H1 (cell line): ENCODE data around the gene RABEP2. TPM values are rescaled to one million over a fixed set of nuclear protein-coding genes. Genes with fewer than 3 reads are reported as not detected.

Source experiments
- CTCF ChIA-PET: fragments of 300-600 bp; sonication (Branson Sonifier 250); formaldehyde crosslinking; loops from one replicate; lab custom pipeline; 2021; ENCODE audit not compliant: partially characterized antibody; lab: Charles Lee
- POLR2A ChIA-PET: fragments of 300-600 bp; sonication (Branson Sonifier 250); formaldehyde crosslinking; loops from one replicate; lab custom pipeline; 2021; ENCODE audit warnings: inconsistent platforms; ENCODE audit not compliant: partially characterized antibody; lab: Charles Lee
- DNase-seq, 2 experiments: peaks; one replicate each; pipeline versions ENCODE4 v3.0.0 to v3.0.0-alpha.2; 2010 to 2022; ENCODE audit warnings: low spot score in 2 of 2, low read depth in 1 of 2, mixed read lengths in 1 of 2
- FAIRE-seq: peaks from 2 replicates; lab custom pipeline; 2011; peaks lifted over from hg19 to GRCh38; lab: Jason Lieb, UNC
- H2AFZ ChIP-seq: 2 replicates; pipeline ENCODE4 v1.8.1; 2012; ENCODE audit warnings: low read length, inconsistent platforms
- H2AK5ac ChIP-seq: 2 replicates; pipeline ENCODE4 v1.6.1; 2013; ENCODE audit warnings: low read depth, low read length
- H2BK120ac ChIP-seq: replicated peaks from 2 replicates; pipeline ENCODE3; 2013; ENCODE audit warnings: low read depth, low read length, inconsistent platforms
- H2BK12ac ChIP-seq: 2 replicates; pipeline ENCODE4 v1.6.1; 2013; ENCODE audit warnings: low read depth, low read length
- H2BK15ac ChIP-seq: 2 replicates; pipeline ENCODE4 v1.6.1; 2013; ENCODE audit warnings: low read length
- H2BK20ac ChIP-seq: 2 replicates; pipeline ENCODE4 v1.6.1; 2013; ENCODE audit warnings: low read length
- H2BK5ac ChIP-seq: 2 replicates; pipeline ENCODE4 v1.6.1; 2013; ENCODE audit warnings: low read depth, low read length
- H3K14ac ChIP-seq: 2 replicates; pipeline ENCODE4 v1.6.1; 2013; ENCODE audit warnings: inconsistent platforms; ENCODE audit not compliant: insufficient read length
- H3K18ac ChIP-seq: 2 replicates; pipeline ENCODE4 v1.6.1; 2013; ENCODE audit warnings: low read length; ENCODE audit errors: extremely low read depth
- H3K23ac ChIP-seq: 2 replicates; pipeline ENCODE4 v1.6.1; 2013; ENCODE audit warnings: inconsistent platforms; ENCODE audit not compliant: insufficient read length
- H3K23me2 ChIP-seq: 2 replicates; pipeline ENCODE4 v1.6.1; 2013; ENCODE audit warnings: low read depth, low read length
- H3K27ac ChIP-seq: 2 replicates; pipeline ENCODE4 v1.6.1; 2011; ENCODE audit warnings: low read depth, low read length, inconsistent platforms
- H3K27me3 ChIP-seq, 4 experiments: replicated peaks in 1 of 4; 1 replicate in 1 of 4; 2 replicates in 3 of 4; pipeline versions ENCODE4 v1.6.1 to v1.8.1; 2011 to 2013; ENCODE audit warnings: low read length in 3 of 4, mild to moderate bottlenecking in 3 of 4, inconsistent platforms in 2 of 4, mixed read lengths in 2 of 4, moderate library complexity in 1 of 4; ENCODE audit not compliant: control insufficient read depth in 3 of 4, insufficient read depth in 3 of 4; ENCODE audit errors: extremely low read depth in 1 of 4
- H3K36me3 ChIP-seq, 4 experiments: 2 replicates each; pipeline versions ENCODE4 v1.6.1 to v1.8.1; 2011 to 2013; ENCODE audit warnings: mild to moderate bottlenecking in 4 of 4, low read length in 3 of 4, moderate library complexity in 2 of 4, control low read depth in 1 of 4, inconsistent platforms in 1 of 4; ENCODE audit not compliant: insufficient read depth in 4 of 4, control insufficient read depth in 2 of 4
- H3K4ac ChIP-seq: replicated peaks from 2 replicates; pipeline ENCODE3; 2013; ENCODE audit warnings: low read length, low read depth, mixed read lengths, inconsistent platforms; ENCODE audit not compliant: insufficient read length
- H3K4me1 ChIP-seq, 4 experiments: replicated peaks in 1 of 4; 1 replicate in 1 of 4; 2 replicates in 3 of 4; pipeline versions ENCODE4 v1.6.1 to v1.8.1; 2011 to 2013; ENCODE audit warnings: low read length in 3 of 4, inconsistent platforms in 2 of 4, mixed read lengths in 1 of 4; ENCODE audit not compliant: insufficient read depth in 4 of 4, control insufficient read depth in 3 of 4
- H3K4me2 ChIP-seq, 2 experiments: 2 replicates each; pipeline versions ENCODE4 v1.6.1 to v1.8.1; 2011 to 2013; ENCODE audit warnings: low read depth in 2 of 2, low read length in 2 of 2, control low read depth in 1 of 2, inconsistent platforms in 1 of 2, mild to moderate bottlenecking in 1 of 2; ENCODE audit not compliant: insufficient read depth in 1 of 2
- H3K4me3 ChIP-seq, 4 experiments: fragments of 200-600, 300-600 bp in 1 of 4; sonication (generic), shearing (Covaris generic), sonication (Bioruptor Twin) in 1 of 4; 2 replicates each; pipeline versions ENCODE4 v1.5.1 to v1.8.1; 2011 to 2016; ENCODE audit warnings: low read length in 4 of 4, low read depth in 3 of 4, control low read depth in 2 of 4, inconsistent platforms in 2 of 4, mild to moderate bottlenecking in 2 of 4, mixed read lengths in 1 of 4, moderate library complexity in 1 of 4; ENCODE audit not compliant: insufficient read depth in 2 of 4; ENCODE audit errors: extremely low read depth in 1 of 4
- H3K56ac ChIP-seq: replicated peaks from 2 replicates; pipeline ENCODE3; 2013; ENCODE audit warnings: low read depth, mild to moderate bottlenecking, mixed read lengths, low read length, inconsistent platforms; ENCODE audit not compliant: insufficient read length
- H3K79me1 ChIP-seq: 2 replicates; pipeline ENCODE4 v1.6.1; 2013; ENCODE audit warnings: low read depth, low read length, control low read depth
- H3K79me2 ChIP-seq, 2 experiments: 2 replicates each; pipeline versions ENCODE4 v1.6.1 to v1.8.1; 2012 to 2013; ENCODE audit warnings: low read length in 2 of 2, mild to moderate bottlenecking in 2 of 2, inconsistent platforms in 1 of 2; ENCODE audit not compliant: insufficient read depth in 2 of 2, control insufficient read depth in 1 of 2
- H3K9ac ChIP-seq, 4 experiments: replicated peaks in 1 of 4; 1 replicate in 1 of 4; 2 replicates in 3 of 4; pipeline versions ENCODE4 v1.6.1 to v1.8.1; 2011 to 2013; ENCODE audit warnings: low read depth in 3 of 4, low read length in 3 of 4, control low read depth in 2 of 4, mild to moderate bottlenecking in 2 of 4, moderate library complexity in 2 of 4, inconsistent platforms in 1 of 4; ENCODE audit errors: extremely low read depth in 1 of 4
- H3K9me3 ChIP-seq, 2 experiments: 2 replicates each; pipeline versions ENCODE4 v1.6.1 to v1.8.1; 2012 to 2013; ENCODE audit warnings: mild to moderate bottlenecking in 2 of 2, moderate library complexity in 2 of 2, control low read depth in 1 of 2, inconsistent platforms in 1 of 2, low read depth in 1 of 2, low read length in 1 of 2, mixed read lengths in 1 of 2; ENCODE audit not compliant: insufficient read depth in 2 of 2
- H4K20me1 ChIP-seq, 2 experiments: replicated peaks in 1 of 2; 2 replicates each; pipeline versions ENCODE3 to v1.8.1; 2011 to 2013; ENCODE audit warnings: inconsistent platforms in 2 of 2, low read length in 2 of 2, mild to moderate bottlenecking in 1 of 2; ENCODE audit not compliant: insufficient read depth in 2 of 2, control insufficient read depth in 1 of 2
- H4K5ac ChIP-seq: 2 replicates; pipeline ENCODE4 v1.6.1; 2013; ENCODE audit warnings: low read length, low read depth, mixed read lengths, inconsistent platforms; ENCODE audit not compliant: insufficient read length
- H4K8ac ChIP-seq: 2 replicates; pipeline ENCODE4 v1.8.0; 2013; ENCODE audit warnings: mild to moderate bottlenecking, moderate library complexity, low read length, inconsistent platforms; ENCODE audit not compliant: insufficient read depth; ENCODE audit errors: extremely low read depth
- H4K91ac ChIP-seq: replicated peaks from 2 replicates; pipeline ENCODE3; 2013; ENCODE audit warnings: low read length, mixed read lengths, inconsistent platforms; ENCODE audit not compliant: insufficient read length
- WGBS, 2 experiments: shearing (Covaris generic) in 1 of 2; methylation state at CpG; one replicate each; pipeline versions ENCODE4 v1.1.6 to v1.1.7; 2013 to 2015; ENCODE audit warnings: low lambda C conversion rate in 2 of 2, mixed read lengths in 2 of 2, inconsistent platforms in 1 of 2, low coverage in 1 of 2, missing lambda C conversion rate in 1 of 2; ENCODE audit not compliant: insufficient replicate concordance in 2 of 2, insufficient coverage in 1 of 2, insufficient read length in 1 of 2; ENCODE audit errors: extremely low coverage in 1 of 2, missing lambda C conversion rate in 1 of 2; 5-methylcytosine and 5-hydroxymethylcytosine counted together
- polyA plus RNA-seq, 7 experiments: library from polyadenylated mRNA; depleted of rRNA in 3 of 7; stranded (reverse) in 5 of 7; unstranded in 2 of 7; fragments of >200 nt in 5 of 7; fragments of 200-250 nt in 2 of 7; gene quantifications; 1 replicate in 5 of 7; 2 replicates in 1 of 7; 4 replicates in 1 of 7; pipeline versions ENCODE4 v1.2.1 to v1.2.3, GENCODE V29; 2011 to 2013; ENCODE audit warnings: missing spikeins in 2 of 7, mixed read lengths in 2 of 7
- total RNA-seq: library from RNA; stranded (reverse); fragmentation: NEBNext Ultra II Directional; extraction: Animal tissue kit (Norgen Biotek cat#: 25700); gene quantifications from 2 replicates; pipeline ENCODE4 v1.2.1, GENCODE V29; 2021
- TF ChIP-seq, protein P1 (sequence below): IDR thresholded peaks from 2 replicates; pipeline ENCODE4 v1.6.1; 2011; ENCODE audit warnings: low read length, improper control_type of control experiment

Gene RABEP2
- total and polyA plus RNA-seq, 2 of the 8 experiments (the other 6 are each of a cell fraction or from before 2014, with no cell fraction given): 10.4 to 14.9 TPM

GRCh38 chr16:28927815-28928214 is 2.8 kb upstream of the RABEP2 start:
- Histone ChIP-seq H4K8ac (no peak overlapping the region), H2BK15ac (no peak overlapping the region), H4K5ac (no peak overlapping the region), H3K4me1 (peaks cover 0 to 6% (median 0%) of the 10 kb centered on the region in 4 experiments; a peak in 3 of 7 replicates), H2BK5ac (no peak overlapping the region), H3K14ac (no peak overlapping the region), H3K27me3 (no peaks in the 10 kb centered on the region), H3K9me3 (no peaks in the 10 kb centered on the region), H3K4me3 (no peak overlapping the region), H4K91ac (no peak overlapping the region), H3K79me2 (no peaks in the 10 kb centered on the region), H3K4ac (no peak overlapping the region), H2BK120ac (no peak overlapping the region), H3K36me3 (no peaks in the 10 kb centered on the region), H4K20me1 (no peaks in the 10 kb centered on the region), H3K9ac (no peak overlapping the region), H3K18ac (no peak overlapping the region), H3K27ac (no peak overlapping the region), H3K23ac (no peak overlapping the region), H2BK12ac (no peak overlapping the region), H2AK5ac (no peak overlapping the region), H3K79me1 (no peaks in the 10 kb centered on the region), H3K56ac (no peak overlapping the region), H3K4me2 (no peak overlapping the region), H3K23me2 (peaks cover 13% of the 10 kb centered on the region), H2AFZ (no peak overlapping the region), H2BK20ac (no peak overlapping the region)
- no peak for FAIRE-seq
- WGBS, 2 experiments: 89% methylated on average over 1 of the region's 1 CpG; no CpG with 5 or more reads in 1 of the 2 experiments
- POLR2A ChIA-PET: interaction anchor here (2.0 to 3.7 kb wide), 2 partner anchors 8 to 89 kb away, joined by 6 to 23 read pairs; no protein-coding TSS in a partner anchor
- CTCF ChIA-PET: interaction anchor here (0.8 to 1.5 kb wide), 5 partner anchors 11 to 55 kb away, joined by 3 to 5 read pairs (median 4); no protein-coding TSS in a partner anchor
- no peak for DNase-seq
- TF ChIP-seq, protein P1, sequence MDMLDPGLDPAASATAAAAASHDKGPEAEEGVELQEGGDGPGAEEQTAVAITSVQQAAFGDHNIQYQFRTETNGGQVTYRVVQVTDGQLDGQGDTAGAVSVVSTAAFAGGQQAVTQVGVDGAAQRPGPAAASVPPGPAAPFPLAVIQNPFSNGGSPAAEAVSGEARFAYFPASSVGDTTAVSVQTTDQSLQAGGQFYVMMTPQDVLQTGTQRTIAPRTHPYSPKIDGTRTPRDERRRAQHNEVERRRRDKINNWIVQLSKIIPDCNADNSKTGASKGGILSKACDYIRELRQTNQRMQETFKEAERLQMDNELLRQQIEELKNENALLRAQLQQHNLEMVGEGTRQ: no peak
